GM19468 (cell line): ENCODE data around the gene ZFAND3.
"Not testable (repeated sequence)": the region's sequence is repeated elsewhere in the genome, so short reads cannot be mapped to it uniquely, and the experiment has no call there.

Source experiments
- ATAC-seq: cut with Tn5 transposase; IDR thresholded peaks from one replicate; pipeline ENCODE4 v1.9.1; 2021; ENCODE audit warnings: mild to moderate bottlenecking, moderate library complexity, moderate number of reproducible peaks; ENCODE audit not compliant: unreplicated experiment; ENCODE audit errors: extremely low read depth

The ZFAND3 gene

GRCh38 chr6:37926661-37927060, 107.1 kb downstream of the ZFAND3 start:
- ATAC-seq: no peak

GRCh38 chr6:37928217-37928616, 108.7 kb downstream of the ZFAND3 start:
- no peak for ATAC-seq

- no peak for ATAC-seq
Observed at GRCh38 chr6:37930288-37930971, 110.9 kb downstream of the ZFAND3 start.

GRCh38 chr6:37931066-37931465, 111.5 kb downstream of the ZFAND3 start:
- ATAC-seq: no peak

- ATAC-seq: no peak
Observed at GRCh38 chr6:37934276-37934675, 114.7 kb downstream of the ZFAND3 start.

- no peak for ATAC-seq
Observed at GRCh38 chr6:37936150-37936549, 116.6 kb downstream of the ZFAND3 start.

- no peak for ATAC-seq
Observed at GRCh38 chr6:37936906-37937305, 117.4 kb downstream of the ZFAND3 start.

GRCh38 chr6:37938909-37939308, 119.4 kb downstream of the ZFAND3 start:
- no peak for ATAC-seq

GRCh38 chr6:37940074-37940847, 120.7 kb downstream of the ZFAND3 start:
- ATAC-seq: no peak

GRCh38 chr6:37941871-37942270, 122.3 kb downstream of the ZFAND3 start:
- no peak for ATAC-seq

- ATAC-seq: no peak
Observed at GRCh38 chr6:37942606-37943376, 123.3 kb downstream of the ZFAND3 start.

- no peak for ATAC-seq
Observed at GRCh38 chr6:37943436-37944058, 124.0 kb downstream of the ZFAND3 start.

- ATAC-seq: no peak
Observed at GRCh38 chr6:37946057-37946456, 126.5 kb downstream of the ZFAND3 start.

- ATAC-seq: no peak
Observed at GRCh38 chr6:37947468-37947867, 127.9 kb downstream of the ZFAND3 start.

GRCh38 chr6:37948584-37948983, 129.1 kb downstream of the ZFAND3 start:
- not testable (repeated sequence) for ATAC-seq

- ATAC-seq: no peak
Observed at GRCh38 chr6:37952027-37952426, 132.5 kb downstream of the ZFAND3 start.

GRCh38 chr6:37954791-37955190, 135.3 kb downstream of the ZFAND3 start:
- no peak for ATAC-seq

GRCh38 chr6:37956711-37957275, 137.3 kb downstream of the ZFAND3 start:
- ATAC-seq: no peak

GRCh38 chr6:37959061-37959460, 139.5 kb downstream of the ZFAND3 start:
- no peak for ATAC-seq
